ENCODE data around the gene NUTM2F. TPM values are rescaled to one million over a fixed set of nuclear protein-coding genes. Genes with fewer than 3 reads are reported as not detected.

The NUTM2F gene
- total RNA-seq, 1 experiment from 2014 or later = not detected

- no peak overlapping the region for H3K4me3 Mint-ChIP-seq (ENCODE audit: low read depth, unreplicated experiment)
- BruUV-seq (replicated peaks) = no TSS peak
- intact Hi-C loops (cut with micrococcal nuclease; ENCODE audit: unreplicated experiment) = no loop called here
- no peaks in the 10 kb centered on the region for H3K36me3 Mint-ChIP-seq (ENCODE audit: insufficient read depth, unreplicated experiment)
- CTCF ChIA-PET = no interaction called here
- TF ChIP-seq, protein P1, sequence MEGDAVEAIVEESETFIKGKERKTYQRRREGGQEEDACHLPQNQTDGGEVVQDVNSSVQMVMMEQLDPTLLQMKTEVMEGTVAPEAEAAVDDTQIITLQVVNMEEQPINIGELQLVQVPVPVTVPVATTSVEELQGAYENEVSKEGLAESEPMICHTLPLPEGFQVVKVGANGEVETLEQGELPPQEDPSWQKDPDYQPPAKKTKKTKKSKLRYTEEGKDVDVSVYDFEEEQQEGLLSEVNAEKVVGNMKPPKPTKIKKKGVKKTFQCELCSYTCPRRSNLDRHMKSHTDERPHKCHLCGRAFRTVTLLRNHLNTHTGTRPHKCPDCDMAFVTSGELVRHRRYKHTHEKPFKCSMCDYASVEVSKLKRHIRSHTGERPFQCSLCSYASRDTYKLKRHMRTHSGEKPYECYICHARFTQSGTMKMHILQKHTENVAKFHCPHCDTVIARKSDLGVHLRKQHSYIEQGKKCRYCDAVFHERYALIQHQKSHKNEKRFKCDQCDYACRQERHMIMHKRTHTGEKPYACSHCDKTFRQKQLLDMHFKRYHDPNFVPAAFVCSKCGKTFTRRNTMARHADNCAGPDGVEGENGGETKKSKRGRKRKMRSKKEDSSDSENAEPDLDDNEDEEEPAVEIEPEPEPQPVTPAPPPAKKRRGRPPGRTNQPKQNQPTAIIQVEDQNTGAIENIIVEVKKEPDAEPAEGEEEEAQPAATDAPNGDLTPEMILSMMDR (IDR thresholded peaks at IDR 0.05; ENCODE audit: unreplicated experiment) = no peak
- DNase-seq = no peak
- H3K27me3 Mint-ChIP-seq (ENCODE audit: unreplicated experiment) = no peaks in the 10 kb centered on the region
- H3K27ac Mint-ChIP-seq (ENCODE audit: unreplicated experiment) = no peak overlapping the region
- no peaks in the 10 kb centered on the region for H3K4me1 Mint-ChIP-seq (ENCODE audit: low read depth, unreplicated experiment)
- H3K9me3 Mint-ChIP-seq (ENCODE audit: low read depth, unreplicated experiment) = no peaks in the 10 kb centered on the region
Measured at GRCh38 chr9:94270009-94270408, 58.4 kb downstream of the NUTM2F start.

- DNase-seq = no peak
- intact Hi-C loops (cut with micrococcal nuclease; ENCODE audit: unreplicated experiment) = no loop called here
- H3K36me3 Mint-ChIP-seq (ENCODE audit: insufficient read depth, unreplicated experiment) = no peaks in the 10 kb centered on the region
- H3K9me3 Mint-ChIP-seq (ENCODE audit: low read depth, unreplicated experiment) = no peaks in the 10 kb centered on the region
- no peaks in the 10 kb centered on the region for H3K27me3 Mint-ChIP-seq (ENCODE audit: unreplicated experiment)
- H3K4me1 Mint-ChIP-seq (ENCODE audit: low read depth, unreplicated experiment) = no peaks in the 10 kb centered on the region
- CTCF ChIA-PET = interaction anchor here (0.6 kb wide), 1 partner anchor 102 kb away, joined by 3 read pairs; no protein-coding TSS in a partner anchor
- no peak overlapping the region for H3K27ac Mint-ChIP-seq (ENCODE audit: unreplicated experiment)
- TF ChIP-seq, protein P1 (IDR thresholded peaks at IDR 0.05; ENCODE audit: unreplicated experiment) = no peak
- BruUV-seq (replicated peaks) = no TSS peak
- no peak overlapping the region for H3K4me3 Mint-ChIP-seq (ENCODE audit: low read depth, unreplicated experiment)
Measured at GRCh38 chr9:94269264-94269663, 59.2 kb downstream of the NUTM2F start.

Other genes starting within 250 kb of the NUTM2F start
- 7.6 and 8.2 TPM in 2 replicates for gene PTPDC1, start 244.2 kb downstream of the NUTM2F start, total RNA-seq (2022)
- 5.2 and 5.8 TPM in 2 replicates for gene ZNF169, start 69.3 kb downstream of the NUTM2F start, total RNA-seq (2022)
- gene PCAT7, start 226.4 kb upstream of the NUTM2F start, total RNA-seq (2022) = 2.0 and 2.1 TPM in 2 replicates

Measured in Calu3 (cell line).